Suppressor macrophage (primary cell): ENCODE results near the gene METTL1.
"Not testable (repeated sequence)": the region's sequence is repeated elsewhere in the genome, so short reads cannot be mapped to it uniquely, and the experiment has no call there.

ENCODE experiments used
- DNase-seq, 4 experiments: peaks; one replicate each; pipeline ENCODE4 v3.0.0-alpha.2; 2020 to 2022

Gene METTL1

DNA sequence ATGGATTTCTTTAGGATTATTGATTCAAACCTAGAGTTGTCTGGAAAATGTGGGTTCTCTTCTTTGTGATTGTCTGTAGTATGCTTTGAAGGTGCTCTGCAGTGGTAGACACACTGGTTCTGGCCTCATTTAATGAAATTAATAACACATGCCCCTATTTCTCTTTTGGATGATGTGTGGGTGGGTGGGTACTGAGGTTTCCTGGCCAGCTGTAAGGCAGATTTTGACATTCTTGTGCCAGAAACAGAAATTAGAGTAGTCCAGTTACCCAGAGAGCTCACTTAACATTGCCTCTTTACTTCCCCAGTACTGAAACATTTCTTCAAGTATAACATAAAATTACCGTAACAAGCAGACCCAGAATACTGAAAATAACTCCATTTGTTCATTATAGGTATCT is 25.1 kb upstream of the METTL1 start:
- no peak for DNase-seq

DNA sequence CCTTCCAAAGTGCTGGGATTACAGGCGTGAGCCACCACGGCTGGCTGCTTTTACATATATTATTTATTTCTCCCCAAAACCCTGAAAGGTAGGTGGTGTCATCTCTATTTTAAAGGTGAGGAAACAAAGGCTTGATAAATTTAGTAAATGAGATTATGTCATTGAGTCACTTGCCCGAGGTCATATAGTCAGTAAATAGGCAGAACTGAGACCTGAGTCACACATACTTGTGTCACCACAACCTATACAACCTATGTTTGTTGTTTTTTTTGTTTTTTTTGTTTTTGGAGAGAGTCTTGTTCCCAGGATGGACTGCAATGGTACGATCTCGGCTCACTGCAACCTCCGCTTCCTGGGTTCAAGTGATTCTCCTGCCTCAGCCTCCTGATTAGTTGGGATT is 23.4 kb upstream of the METTL1 start:
- no peak for DNase-seq

- peak in 1 of 4 experiments; percentile 12 for DNase-seq
These were observed 22.0 kb upstream of the METTL1 start for GRCh38 chr12:57793920-57794319.

DNA sequence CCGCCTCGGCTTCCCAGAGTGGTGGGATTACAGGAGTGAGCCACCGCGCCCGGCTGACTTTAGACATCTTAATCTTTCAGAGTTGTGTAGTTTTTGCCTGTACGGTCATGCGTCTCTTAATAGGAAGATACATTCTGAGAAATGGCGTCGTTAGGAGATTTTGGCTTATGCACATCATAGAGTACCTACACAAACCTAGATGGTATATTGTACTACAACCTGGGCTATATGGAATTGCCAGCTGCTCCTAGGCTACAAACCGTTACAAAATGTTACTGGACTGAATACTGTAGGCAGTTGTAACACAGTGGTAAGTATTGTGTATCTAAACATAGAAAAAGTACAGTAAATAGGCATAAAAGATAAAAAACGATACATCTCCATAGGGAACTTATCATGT is 12.0 kb upstream of the METTL1 start:
- no peak for DNase-seq

GRCh38 chr12:57783466-57783801 is 11.5 kb upstream of the METTL1 start:
- no peak for DNase-seq

- DNase-seq = peak; percentile 97 to 99 (median 98)
These were observed 10.9 kb upstream of the METTL1 start, which contains the start of gene TSFM for GRCh38 chr12:57782608-57783465. TSS of gene TSFM (plus strand) at chr12:57782787. CDS start at chr12:57782802, 15 bp downstream.

DNA sequence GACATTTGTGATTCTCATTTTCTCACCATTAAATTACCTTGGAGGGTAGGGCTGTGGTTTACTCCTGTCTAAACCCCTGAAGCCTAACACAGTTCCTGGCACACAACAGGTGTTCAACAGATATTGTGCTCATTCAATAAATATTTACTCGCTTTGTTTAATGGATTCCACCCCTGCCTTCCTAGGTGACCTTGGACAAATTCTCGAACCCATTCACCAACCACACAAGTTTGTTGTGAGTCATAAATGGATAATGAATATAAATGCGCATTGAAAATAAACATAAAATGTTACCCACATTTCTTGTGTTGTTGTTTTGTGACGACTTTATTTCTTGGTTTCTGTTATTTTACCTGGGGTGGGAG is 10.3 kb upstream of the METTL1 start:
- DNase-seq = no peak

- peak in 2 of 4 experiments; percentile 17 to 36 for DNase-seq
These were observed 9.9 kb upstream of the METTL1 start for GRCh38 chr12:57781801-57782200.

DNA sequence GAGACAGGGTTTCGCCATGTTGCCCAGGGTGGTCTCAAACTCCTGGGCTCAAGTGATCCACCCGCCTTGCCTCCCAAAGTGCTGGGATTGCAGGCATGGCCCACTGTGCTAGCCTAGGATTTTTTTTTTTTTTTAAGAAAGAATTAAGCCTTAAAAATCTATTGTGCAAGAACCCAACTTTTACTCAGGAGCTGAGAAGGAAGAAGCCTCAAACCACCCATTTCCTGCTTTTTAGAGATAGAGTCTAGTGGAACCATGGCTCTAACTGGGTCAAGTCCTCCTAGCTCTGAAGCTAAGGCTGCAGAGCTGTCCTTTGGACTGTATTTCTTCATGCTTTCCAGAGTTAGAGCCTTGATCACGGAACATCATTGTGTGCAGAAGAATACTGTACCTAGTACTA is 9.3 kb upstream of the METTL1 start:
- DNase-seq = peak in 3 of 4 experiments; percentile 51 to 78 (median 66)

- no peak for DNase-seq
These were observed 8.5 kb upstream of the METTL1 start for GRCh38 chr12:57780284-57780897.

GRCh38 chr12:57779736-57780135 is 7.8 kb upstream of the METTL1 start:
- no peak for DNase-seq

DNA sequence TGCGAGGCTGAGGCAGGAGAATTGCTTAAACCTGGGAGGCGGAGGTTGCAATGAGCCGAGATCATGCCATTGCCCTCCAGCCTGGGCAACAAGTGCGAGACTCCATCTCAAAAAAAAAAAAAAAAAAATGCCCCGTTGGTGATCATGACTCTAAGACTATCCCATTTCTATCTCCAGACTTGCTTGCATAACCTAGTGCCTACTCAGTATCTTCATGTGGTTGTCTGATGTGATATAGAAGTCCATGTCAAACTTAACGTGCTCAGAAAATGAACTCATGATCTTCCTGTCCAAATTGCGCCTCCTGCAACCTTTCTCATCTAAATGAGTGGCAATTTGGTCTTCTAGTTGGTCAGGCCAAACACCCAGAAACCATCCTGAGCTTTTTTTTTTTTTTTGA is 6.0 kb upstream of the METTL1 start:
- no peak for DNase-seq

- DNase-seq = no peak
These were observed 5.5 kb upstream of the METTL1 start for GRCh38 chr12:57777367-57777766.

- no peak for DNase-seq
These were observed 4.3 kb upstream of the METTL1 start for GRCh38 chr12:57776247-57776587.

DNA sequence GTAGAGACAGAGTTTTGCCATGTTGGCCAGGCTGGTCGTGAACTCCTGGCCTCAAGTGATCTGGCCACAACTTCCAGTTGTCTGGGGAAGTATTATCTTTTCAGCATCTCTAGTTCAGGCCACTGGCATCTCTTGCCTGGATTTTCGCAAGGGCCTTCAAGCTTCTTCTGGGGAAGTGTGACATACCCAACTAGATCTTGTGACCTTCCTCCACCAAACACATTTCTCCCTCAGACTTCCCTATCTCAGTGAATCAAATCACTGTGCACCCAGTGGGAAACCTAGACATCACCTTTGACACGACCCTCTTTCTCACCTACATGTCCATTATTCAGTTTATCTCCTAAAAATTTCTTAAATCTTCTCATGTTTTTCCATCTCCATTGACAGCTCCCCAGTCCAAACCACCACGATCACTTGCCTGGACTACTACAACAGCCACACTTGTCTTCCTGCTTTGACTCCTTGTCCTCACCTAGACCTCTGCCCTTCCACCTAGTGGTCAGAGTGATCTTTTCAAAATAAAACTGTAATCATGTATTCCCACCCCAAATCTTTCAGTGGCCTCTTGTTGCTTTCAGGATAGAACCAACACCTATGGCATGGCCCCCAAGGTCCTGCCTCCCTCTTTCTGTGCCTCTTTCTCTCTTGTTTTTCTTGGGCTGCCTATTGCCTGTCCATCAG is 3.8 kb upstream of the METTL1 start:
- peak; percentile 63 to 87 (median 80) for DNase-seq

DNA sequence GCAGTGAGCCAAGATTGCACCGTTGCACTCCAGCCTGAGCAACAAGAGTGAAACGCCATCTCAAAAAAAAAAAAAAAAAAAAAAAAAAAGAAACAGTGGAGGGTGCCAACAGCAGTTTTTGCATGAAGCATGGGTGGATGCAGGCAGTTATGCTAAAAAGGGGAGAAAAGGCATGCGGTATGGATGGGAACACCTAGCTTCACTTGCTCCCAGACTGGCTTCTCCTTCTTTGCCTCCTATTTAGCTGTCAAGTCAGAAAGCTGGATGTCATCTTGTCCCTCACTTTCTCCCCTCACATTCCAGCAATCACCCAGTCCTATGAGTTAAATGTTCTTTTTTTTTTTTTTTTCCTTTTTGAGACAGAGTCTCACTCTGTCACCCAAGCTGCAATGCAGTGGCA is 3.1 kb upstream of the METTL1 start:
- DNase-seq = no peak

DNA sequence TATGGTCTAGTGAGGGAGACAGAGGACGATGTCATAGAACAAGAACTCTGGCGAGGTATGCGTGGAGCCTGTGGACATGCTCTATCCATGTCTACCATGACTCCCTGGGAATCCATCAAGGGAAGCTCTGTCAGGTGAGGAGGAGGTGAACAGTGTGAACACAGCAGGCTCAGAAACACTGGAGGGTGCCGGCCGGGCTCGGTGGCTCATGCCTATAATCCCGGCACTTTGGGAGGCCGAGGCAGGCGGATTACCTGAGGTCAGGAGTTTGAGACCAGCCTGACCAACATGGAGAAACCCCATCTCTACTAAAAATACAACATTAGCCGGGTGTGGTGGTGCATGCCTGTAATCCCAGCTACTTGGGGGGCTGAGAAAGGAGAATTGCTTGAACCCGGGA is 2.7 kb upstream of the METTL1 start:
- not testable (repeated sequence) for DNase-seq

DNA sequence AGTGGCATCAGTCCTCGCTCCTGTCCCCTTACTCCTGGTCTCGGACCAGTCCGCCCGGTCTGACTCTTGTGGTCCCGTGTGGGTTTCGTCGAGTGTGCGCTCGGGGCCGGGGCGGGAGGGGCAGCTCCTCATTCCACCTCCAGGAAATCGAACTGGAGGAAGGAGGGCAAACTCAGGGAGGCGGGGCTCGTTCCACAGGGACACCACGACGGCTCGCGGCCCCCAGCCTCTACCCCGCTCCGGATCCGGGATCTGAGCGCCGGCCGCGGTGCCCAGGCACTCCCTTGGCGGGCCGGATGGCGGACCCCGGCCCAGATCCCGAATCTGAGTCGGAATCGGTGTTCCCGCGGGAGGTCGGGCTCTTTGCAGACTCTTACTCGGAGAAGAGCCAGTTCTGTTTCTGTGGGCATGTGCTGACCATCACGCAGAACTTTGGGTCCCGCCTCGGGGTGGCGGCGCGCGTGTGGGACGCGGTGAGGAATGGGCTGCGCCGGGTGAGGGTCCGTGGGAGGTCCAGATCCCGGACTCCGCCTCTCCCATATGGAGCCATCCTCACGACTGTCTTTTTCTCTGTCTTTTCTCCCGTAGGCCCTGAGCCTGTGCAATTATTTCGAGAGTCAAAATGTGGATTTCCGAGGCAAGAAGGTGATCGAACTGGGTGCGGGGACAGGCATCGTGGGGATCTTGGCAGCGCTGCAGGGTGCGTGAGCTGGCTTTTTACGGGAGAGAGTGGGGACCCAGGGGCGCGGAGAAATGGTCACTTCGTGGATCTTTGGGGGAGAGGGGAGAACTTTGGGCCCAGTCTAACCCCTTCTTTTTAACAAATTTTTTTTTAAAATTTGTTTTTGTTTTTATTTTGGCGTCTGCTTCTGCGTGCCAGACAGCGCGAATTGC is 771 bp upstream of the METTL1 start, which contains the start of gene EEF1AKMT3:
Gene EEF1AKMT3 (plus strand): TSS at position 186 of the 894 bp plus-strand sequence. CDS start 111 bp downstream, at position 297.
- DNase-seq = peak; percentile 55 to 77 (median 68)

DNA sequence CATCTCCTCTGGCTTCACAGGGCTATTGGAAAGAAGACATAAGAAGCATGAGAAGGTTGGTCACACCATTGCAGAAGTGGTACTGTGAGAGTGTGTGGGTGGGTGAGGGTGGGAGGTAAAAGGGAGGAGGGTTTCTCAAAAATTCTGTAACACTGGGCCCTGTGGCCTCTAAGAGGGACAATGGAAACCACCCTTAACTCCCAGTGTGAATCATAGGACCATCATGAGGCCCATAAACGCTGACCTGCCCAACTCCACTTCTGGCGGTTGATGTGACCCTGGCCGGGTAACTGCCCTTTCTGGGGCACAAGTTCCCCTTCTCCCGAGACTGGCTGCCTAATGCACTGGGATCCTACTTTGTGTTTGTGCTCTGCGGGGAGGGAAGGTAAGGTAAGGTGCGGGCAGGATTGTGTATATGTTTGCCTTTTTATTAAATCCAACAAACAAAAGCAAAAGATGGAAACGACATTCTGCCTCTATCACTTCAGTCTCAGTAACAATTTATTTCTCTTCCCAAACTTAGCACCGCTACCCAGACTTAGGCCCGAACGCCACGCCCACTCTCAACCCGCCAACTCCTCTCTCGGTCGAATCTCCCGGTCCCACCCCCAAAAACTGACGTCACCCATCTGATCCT is 551 bp downstream of the METTL1 start:
- peak; percentile 91 to 96 (median 94) for DNase-seq

DNA sequence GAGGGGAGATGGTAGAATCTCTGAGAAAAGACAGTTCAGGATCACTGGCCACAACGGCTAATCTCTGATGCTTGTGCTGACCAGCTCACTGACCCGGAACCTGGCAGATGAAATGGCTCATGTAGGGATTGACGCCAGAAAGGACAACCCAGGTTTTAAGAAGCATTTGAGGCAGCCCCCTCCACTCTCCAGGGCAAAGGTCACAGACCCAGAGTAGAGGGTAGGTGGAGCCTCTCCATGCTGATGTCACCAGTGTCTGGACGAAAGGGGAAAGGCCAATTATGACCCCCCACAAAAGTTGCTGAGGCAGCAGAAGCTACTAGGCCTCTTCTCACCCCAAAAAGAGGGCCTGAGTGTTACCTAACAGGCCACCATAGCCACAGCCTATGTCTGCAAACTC is 1.2 kb downstream of the METTL1 start:
- peak in 2 of 4 experiments; percentile 47 to 49 for DNase-seq

DNA sequence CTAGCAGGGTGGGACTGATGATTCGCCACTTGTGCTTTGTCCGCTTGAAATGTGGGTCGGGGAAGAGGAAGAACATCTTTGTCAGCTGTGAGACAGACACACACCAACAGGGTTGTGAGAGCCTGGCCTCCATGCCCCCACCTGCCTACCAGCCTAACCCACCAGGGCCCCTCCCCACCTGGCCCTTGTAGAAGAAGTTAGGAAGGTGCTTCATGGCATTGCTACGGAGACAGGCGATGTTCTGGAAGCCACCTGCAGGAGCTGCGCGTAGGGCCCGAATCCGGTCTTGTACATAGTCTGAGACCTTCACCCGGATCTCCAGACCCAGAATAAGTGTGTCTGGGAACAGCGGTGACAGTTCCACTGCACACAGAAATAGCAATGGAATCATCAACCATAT is 2.3 kb downstream of the METTL1 start:
- DNase-seq = no peak

DNA sequence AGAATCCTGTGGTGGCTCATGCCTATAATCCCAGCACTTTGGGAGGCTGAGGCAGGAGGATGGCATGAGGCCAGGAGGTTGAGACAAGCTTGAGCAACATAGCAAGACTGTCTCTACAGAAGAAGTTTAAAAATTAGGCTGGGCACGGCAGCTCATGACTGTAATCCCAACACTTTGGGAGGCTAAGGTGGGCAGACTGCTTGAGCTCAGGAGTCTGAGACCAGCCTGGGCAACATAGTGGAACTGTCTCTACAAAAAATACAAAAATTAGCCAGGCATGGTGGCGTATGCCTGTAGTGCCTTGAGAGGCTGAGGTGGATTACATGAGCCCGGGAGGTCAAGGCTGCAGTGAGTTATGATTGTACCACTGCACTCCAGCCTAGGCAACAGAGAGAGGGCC is 4.0 kb downstream of the METTL1 start:
- no peak for DNase-seq
